Measurements from ENCODE around the gene DDX25.

DNA sequence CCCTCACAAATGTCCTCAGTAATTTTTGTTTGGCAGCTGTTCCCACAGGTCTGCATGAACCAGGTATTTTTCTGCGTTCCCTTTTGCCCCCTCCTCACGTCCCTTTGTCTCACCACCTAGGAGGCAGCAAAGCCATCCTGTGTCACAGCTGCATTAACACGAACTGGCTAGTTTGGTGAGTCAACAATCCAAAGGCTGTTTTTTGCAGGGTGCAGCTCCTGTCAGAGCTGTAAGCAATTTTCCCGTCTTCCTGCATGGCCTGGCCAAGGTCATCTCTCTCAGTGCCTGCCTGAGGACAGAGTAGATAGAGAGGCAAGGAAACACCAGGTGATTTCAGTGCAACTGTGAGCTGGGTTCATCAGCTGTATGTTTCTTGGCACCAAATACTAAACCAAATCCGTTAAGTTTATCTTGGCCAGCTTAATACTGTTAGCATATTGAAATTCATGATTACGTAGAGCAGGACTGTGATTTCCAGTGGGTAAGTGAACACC is 21.0 kb downstream of the DDX25 start:
- TF ChIP-seq, protein P1, sequence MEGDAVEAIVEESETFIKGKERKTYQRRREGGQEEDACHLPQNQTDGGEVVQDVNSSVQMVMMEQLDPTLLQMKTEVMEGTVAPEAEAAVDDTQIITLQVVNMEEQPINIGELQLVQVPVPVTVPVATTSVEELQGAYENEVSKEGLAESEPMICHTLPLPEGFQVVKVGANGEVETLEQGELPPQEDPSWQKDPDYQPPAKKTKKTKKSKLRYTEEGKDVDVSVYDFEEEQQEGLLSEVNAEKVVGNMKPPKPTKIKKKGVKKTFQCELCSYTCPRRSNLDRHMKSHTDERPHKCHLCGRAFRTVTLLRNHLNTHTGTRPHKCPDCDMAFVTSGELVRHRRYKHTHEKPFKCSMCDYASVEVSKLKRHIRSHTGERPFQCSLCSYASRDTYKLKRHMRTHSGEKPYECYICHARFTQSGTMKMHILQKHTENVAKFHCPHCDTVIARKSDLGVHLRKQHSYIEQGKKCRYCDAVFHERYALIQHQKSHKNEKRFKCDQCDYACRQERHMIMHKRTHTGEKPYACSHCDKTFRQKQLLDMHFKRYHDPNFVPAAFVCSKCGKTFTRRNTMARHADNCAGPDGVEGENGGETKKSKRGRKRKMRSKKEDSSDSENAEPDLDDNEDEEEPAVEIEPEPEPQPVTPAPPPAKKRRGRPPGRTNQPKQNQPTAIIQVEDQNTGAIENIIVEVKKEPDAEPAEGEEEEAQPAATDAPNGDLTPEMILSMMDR (conservative IDR thresholded peaks at IDR 0.05; ENCODE audit: low read depth, low read length): no peak
- TF ChIP-seq EZH2 (IDR thresholded peaks at IDR 0.05; ENCODE audit: low read length, unreplicated experiment) (no peak), EZH2phosphoT487 (IDR thresholded peaks at IDR 0.05; ENCODE audit: borderline replicate concordance, low read length) (no peak)
